Kasumi-1 (cell line): ENCODE data around the gene BRME1.
A peak's percentile ranks its signal among the peaks of the same experiment; 100 is the strongest.

Experiments used
- DNase-seq, 2 experiments: peaks; one replicate each; lab custom pipeline; 2025; lab: John Stamatoyannopoulos, UW

The BRME1 gene

GRCh38 chr19:13905634-13906520 lies at the start of gene BRME1, which contains the start of gene CC2D1A:
TSS of gene BRME1 (minus strand) at chr19:13906117. CDS start at chr19:13904892, 1,225 bp downstream.
TSS of gene CC2D1A (plus strand) at chr19:13906201. CDS start at chr19:13906442, 241 bp downstream.
- DNase-seq = peak; percentile 84

DNA sequence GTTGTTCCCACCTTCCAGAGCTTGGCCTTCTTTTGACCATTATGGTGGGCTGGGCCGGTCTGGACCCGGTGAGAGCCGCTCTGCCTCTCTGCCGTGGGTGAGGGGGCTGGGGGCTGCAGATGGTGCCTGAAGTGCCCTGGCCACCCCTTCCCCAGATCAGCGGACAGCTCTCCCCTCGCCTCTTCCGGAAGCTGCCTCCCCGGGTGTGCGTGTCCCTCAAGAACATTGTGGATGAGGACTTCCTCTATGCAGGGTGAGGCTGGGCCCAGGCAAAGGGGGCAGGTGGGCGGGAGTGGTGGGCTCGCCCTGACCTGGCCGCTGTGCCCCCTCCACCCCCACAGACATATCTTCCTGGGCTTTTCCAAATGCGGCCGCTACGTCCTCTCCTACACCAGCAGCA lies 48.3 kb upstream of the BRME1 start:
- DNase-seq = no peak

DNA sequence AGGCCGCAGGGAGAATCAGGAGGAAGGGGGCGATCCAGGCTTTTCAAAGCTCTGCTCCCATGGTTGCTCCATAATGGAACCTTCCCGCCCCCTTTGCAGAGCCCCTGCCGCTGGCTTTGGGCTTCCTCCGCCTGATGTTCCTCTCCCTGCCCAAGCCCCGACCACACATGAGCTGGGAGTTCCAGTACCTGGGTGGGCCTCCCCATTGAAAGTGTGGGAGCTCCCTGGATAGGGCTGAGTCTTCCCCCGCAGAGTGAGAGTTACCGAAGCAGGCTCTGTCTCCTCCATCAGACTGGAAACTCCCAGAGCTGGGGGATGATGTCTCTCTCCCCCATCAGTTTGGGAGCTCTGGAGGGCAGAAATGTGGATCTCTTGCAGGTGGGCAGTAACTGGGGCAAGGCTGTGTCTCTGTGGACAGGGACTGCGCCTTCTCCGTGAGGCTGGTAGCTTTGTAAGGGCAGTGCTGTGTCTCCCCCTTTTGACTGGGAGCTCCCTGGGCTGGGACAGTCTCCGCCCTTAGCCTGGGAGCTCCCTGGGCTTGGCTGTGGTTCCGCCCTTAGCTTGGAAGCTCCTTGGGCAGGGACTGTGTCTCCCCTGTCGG lies 47.1 kb upstream of the BRME1 start:
- DNase-seq = peak; percentile 28 to 32

DNA sequence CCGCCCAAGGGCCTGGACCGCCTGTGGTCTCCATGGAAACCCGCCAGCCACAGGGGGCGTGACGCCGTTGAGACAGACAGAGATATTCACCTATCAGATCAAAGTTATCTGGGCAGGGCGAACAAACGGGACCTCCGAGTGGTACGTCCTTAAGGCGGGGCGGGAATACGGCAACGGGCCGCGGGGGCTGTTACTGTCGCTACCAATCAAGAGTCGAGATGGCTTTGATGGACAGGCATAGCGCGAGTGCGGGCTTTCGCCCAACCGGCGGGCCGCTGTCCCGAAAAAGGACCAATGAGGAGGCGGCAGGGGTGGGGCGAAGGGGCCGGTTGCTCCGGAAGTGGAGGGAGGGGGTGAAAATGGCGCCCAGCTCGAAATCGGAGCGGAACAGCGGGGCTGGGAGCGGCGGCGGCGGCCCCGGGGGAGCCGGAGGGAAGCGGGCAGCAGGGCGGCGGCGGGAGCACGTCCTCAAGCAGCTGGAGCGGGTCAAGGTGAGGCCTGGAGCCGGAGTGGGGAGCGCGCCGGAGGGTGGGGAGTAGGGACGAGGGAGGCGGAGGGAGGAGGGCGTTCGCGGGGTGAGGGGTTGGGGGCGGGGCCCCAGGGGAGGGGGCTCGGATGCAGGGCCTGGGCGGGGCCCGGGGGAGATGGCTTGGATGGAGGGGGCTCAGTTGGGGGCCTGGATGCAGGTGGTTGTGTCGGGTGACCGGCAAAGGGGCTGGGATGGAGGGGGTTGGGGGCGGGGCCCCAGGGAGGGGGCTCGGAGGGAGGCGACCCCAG lies 46.4 kb upstream of the BRME1 start, which contains the start of gene DCAF15:
Gene DCAF15 (plus strand): TSS at position 356 of the 777 bp plus-strand sequence. CDS start 4 bp downstream, at position 360.
- DNase-seq = peak; percentile 98 to 99

- peak in 1 of 2 experiments; percentile 65 for DNase-seq
Measured at GRCh38 chr19:13951799-13952153, 45.9 kb upstream of the BRME1 start.

GRCh38 chr19:13951043-13951442 lies 45.1 kb upstream of the BRME1 start:
- no peak for DNase-seq

DNA sequence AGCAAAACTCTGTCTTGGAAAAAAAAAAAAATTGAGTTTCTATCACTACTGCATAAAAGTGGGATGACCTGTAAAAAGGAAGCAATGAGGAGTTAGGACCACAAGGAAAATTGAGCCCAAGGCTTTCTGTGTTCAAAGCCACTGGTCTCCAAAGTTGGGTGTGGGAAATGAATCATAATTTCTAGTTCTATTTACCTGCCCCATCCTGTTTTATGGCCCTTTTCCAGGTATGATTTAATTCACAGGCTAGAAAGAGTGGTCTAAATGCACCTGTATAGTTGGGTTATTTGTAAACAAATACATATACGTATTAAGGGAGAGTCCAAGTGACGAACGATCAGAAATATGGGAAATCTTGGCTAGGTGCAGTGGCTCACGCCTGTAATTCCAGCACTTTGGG lies 40.5 kb upstream of the BRME1 start:
- DNase-seq = no peak

- DNase-seq = no peak
Measured at GRCh38 chr19:13942023-13942684, 36.2 kb upstream of the BRME1 start.

- no peak for DNase-seq
Measured at GRCh38 chr19:13938301-13939064, 32.6 kb upstream of the BRME1 start, which contains the start of gene PODNL1. TSS of gene PODNL1 (minus strand) at chr19:13938417. CDS start at chr19:13938181, 236 bp downstream.

- no peak for DNase-seq
Measured at GRCh38 chr19:13937479-13938300, 31.8 kb upstream of the BRME1 start.

DNA sequence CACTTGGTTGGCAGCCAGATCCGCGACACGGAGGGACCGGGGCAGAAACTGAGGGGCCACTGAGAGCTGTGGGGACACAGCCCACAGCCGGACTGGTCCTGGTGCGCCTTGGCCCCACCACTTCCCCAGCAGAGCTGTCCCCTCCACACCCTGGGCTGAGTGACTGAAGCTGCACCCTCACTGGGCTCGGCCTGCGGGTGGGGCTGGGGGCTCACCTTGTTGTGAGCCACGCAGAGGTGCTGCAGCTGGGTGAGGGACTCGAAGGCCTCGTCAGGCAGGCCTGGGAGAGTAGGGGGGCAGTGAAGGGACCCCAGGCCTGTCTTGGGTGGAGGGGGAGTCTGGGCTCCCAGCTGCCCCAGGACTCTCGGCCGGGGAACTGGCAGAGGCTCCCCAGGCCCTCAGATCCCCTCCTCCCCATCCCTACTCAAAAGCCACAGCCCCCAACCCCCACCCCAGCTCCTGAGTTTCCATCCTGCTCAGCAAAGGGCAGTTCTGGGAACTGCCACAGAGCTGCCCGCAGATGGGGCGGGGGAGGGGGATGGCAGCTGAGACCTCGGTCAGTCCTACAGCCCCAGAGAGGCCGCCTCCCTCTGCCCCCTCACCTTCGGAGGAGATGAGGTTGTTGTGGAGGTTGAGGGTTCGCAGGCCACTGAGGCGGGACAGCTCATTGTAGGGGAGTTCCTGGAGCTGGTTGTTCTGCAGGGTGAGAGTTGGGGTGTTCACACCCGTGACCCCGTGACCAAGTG lies 30.0 kb upstream of the BRME1 start:
- no peak for DNase-seq

- DNase-seq = no peak
Measured at GRCh38 chr19:13934785-13935109, 28.8 kb upstream of the BRME1 start.

DNA sequence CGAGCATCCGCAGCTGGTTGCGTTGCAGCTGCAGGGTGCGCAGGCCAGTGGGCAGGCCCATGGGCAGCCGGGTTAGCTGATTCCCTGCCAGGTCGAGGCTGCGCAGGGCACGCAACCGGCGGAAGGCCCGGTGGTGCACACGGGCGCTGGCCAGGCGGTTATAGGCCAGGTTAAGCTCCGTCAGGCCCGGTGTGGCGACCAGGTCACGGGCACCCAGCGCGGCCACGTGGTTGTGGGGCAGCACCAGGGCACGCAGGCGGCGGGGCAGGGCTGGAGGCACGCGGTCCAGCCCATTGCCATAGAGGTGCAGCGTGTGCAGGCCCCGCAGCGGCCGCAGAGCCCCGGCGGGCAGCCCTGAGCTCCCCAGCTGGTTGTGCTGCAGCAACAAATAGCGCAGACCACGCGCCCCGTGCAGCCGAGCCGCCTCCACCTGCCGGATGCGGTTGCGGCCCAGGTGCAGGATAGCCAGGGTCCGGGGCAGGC lies 27.0 kb upstream of the BRME1 start:
- no peak for DNase-seq

GRCh38 chr19:13932149-13932637 lies 26.3 kb upstream of the BRME1 start:
- DNase-seq = no peak

- no peak for DNase-seq
Measured at GRCh38 chr19:13931391-13932148, 25.7 kb upstream of the BRME1 start.

- DNase-seq = no peak
Measured at GRCh38 chr19:13930402-13930801, 24.5 kb upstream of the BRME1 start.

DNA sequence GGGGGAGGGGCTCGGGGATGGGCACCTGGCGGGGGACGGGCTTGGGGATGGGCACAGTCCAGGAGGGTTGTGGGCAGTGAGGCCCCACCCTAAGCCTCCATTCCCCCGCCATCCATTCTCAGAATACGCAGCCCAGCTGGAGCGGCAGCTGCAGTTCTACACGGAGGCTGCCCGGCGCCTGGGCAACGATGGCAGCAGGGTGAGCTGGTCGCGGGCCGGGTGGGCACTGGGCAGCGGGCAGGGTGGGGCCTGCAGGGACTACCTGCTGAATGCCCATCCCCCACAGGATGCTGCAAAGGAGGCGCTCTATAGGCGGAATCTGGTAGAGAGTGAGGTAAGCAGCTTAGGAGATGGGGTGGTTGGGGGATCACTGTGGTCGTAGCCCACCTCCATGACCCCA lies 24.0 kb upstream of the BRME1 start:
- no peak for DNase-seq

- no peak for DNase-seq
Measured at GRCh38 chr19:13929340-13929739, 23.4 kb upstream of the BRME1 start.
